ENCODE results near the gene IL11. TPM values are rescaled to one million over a fixed set of nuclear protein-coding genes. Genes with fewer than 3 reads are reported as not detected.
"Not testable (repeated sequence)": the region's sequence is repeated elsewhere in the genome, so short reads cannot be mapped to it uniquely, and the experiment has no call there.

IL11 gene
- total RNA-seq, 1 donor from 2014 or later: 0.17 TPM

GRCh38 chr19:55348317-55349034 lies 21.8 kb downstream of the IL11 start:
- DNase-seq: no peak

GRCh38 chr19:55347442-55348009 lies 22.7 kb downstream of the IL11 start:
- DNase-seq: no peak

DNA sequence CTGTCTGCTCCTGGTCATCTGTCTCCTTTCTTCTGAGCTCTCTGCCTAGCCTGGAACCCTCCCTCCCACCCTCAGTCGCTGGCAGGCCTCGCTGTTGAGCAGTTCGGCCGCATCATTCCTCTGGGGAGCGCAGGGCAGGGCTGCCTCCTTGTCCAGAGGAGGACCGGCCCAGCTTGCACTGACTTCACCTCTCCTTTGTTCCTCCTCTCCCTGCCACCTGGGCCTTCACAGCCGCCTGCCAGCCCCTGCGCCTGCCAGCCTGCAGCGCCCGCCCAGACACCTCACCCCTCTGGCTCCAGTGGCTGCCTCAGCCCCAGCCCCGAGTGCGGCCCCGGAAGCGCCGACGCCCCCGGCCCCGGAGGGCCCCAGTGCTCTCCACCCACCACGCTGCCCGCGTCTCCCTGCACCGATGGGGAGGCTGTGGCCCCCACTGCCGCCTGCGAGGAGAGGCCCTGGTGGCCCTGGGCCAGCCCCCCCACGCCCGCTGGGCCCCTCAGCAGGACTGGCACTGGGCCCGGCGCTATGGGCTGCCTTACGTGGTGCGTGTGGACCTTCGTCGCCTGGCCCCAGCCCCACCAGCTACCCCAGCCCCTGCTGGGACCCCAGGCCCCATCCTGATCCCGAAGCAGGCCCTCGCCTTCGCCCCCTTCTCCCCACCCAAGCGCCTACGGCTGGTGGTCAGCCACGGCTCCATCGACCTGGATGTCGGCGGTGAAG lies 23.4 kb downstream of the IL11 start:
- no peak for DNase-seq

- DNase-seq: no peak
These were observed 24.2 kb downstream of the IL11 start for GRCh38 chr19:55345818-55346724.

- no peak for DNase-seq
These were observed 25.0 kb downstream of the IL11 start for GRCh38 chr19:55345101-55345817.

DNA sequence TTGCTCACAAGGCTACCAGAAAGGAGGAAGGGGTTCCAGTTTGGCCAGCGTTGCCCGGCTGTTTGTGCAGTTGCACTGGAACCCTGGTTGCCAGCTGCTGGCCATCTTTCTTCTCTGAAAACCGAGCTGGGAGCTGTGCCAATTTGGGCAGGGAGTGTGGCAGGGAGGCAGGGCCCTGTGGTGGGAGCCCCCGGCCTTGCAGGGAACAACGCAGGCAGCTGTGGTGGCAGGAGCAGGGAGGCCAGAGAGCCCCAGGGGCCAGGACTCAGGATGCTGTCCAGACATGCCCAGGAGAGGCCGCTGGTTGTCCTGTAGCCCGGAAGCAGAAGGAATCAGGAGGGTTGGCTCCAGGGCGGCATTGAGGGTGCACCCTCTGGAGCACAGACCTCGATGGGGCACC lies 25.8 kb downstream of the IL11 start:
- DNase-seq: no peak

- DNase-seq: no peak
These were observed 28.4 kb downstream of the IL11 start for GRCh38 chr19:55341595-55342531.

DNA sequence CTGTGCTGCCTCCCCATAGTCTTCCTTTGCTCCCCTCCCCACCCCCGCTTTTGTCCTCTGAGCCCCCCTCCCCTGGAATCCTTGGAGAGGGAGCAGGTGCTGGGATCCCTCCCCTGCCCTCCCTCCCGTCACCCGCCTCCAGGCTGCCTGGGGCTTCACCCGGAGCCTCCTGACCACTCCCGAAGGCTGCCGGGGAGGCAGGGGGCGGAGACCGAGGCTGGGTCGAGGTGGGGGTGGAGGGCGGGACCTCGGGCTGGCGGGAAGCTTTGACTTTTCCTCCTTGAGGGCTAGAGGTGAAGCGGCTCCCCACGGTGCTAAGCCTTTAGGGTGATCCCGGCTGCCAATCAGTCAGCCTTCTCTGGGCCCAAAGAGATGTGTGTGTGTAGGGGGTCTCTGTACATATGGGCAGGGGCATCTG lies 29.1 kb downstream of the IL11 start:
- peak; percentile 53 for DNase-seq

GRCh38 chr19:55340784-55341147 lies 29.5 kb downstream of the IL11 start:
- DNase-seq: peak; percentile 33

DNA sequence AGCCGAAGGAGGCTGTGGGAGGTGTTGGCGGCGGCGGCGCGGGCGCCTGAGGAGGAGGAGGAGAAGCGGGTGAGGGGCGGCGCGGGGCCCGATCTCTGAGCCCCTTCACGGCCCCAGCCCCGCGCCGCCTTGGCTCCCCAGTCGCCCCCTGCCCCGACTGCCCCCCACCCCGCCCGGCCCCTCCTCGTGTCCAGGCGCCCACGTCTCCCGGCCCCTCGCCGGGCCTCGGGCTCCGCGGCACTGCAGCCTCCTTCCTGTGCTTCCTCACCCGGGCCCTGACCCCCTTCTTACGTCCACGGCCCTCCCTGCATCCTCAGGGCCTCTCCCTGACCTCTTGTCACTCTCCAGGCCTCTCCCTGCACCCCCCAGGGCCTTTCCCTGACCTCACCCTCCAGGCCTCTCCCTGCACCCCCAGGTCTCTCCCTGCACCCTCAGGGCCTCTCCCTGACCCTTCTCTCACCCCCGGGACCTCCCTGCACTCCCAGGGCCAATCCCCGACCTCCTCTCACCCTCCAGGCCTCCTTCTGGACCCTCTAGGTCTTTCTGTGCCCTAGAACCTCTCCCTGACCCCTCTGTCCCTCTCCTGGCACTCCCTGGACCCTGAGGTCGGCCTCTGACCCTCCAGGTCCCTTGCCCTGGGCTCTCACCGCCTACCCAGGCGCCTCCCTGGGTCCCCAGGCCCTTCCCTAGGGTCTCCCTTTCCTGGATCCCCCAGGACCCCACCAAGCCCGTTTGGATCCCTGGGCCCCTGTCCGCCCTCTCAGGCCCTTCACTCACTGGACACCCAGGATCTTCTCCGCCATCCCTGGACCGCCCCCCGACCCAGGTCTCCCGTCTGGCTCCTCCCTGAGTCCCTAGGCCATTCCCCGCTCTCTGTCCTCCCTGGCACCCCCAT lies 30.1 kb downstream of the IL11 start:
- peak; percentile 19 for DNase-seq

- DNase-seq: peak; percentile 100
These were observed 31.0 kb downstream of the IL11 start, which contains the start of gene KMT5C for GRCh38 chr19:55339105-55339888. KMT5C (plus strand) TSS chr19:55339876; CDS start chr19:55341937, 2,061 bp downstream.

DNA sequence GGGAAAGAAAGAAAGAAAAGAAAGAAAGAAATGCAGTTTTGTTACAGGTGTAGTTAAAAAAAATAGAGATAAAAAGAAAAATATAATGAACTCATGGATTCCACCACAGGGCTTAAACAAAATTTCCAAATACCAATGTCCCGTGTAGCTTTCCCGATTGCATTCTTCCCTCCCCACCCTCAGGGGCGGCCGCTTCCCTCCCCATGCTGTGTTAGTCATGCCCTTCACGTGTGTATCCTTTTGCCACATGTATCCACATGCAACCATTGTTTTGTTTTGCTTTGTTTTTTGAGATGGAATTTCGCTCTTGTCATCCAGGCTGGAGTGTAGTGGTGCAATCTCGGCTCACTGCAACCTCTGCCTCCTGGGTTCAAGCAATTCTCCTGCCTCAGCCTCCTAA lies 34.2 kb downstream of the IL11 start:
- DNase-seq: peak; percentile 18

DNA sequence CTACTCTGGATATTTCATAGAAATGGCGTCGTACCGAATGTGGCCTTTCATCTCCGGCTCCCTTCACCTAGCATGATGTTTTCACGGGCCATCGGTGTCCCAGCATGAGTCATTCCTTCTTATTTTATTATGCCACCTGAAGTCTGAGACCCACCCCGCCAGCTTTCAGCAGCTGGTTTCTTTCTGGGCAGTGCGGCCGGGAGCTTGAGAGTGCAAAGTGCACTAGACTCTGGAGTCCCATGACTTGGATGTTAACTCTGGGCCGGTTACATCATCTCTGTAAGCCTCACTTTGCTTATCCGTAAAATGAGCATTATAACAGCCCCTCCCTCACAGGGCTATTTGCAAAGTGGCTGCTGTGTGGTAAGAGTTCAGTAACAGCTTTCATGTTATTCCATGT lies 36.4 kb downstream of the IL11 start:
- DNase-seq: no peak

DNA sequence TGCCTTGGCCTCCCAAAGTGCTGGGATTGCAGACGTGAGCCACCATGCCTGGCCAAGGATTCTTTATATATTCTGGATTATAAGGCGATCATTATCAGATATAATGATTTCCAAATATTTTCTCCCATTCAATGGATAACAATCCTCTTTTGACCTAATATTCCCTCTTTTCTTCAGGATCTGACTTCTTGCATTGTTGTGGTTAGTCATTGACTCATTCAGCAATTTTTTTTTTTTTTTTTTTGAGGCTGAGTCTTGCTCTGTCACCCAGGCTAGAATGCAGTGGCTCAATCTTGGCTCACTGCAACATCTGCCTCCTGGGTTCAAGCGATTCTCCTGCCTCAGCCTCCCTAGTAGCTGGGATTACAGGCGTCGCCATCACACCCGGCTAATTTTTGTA lies 40.5 kb downstream of the IL11 start:
- not testable (repeated sequence) for DNase-seq

DNA sequence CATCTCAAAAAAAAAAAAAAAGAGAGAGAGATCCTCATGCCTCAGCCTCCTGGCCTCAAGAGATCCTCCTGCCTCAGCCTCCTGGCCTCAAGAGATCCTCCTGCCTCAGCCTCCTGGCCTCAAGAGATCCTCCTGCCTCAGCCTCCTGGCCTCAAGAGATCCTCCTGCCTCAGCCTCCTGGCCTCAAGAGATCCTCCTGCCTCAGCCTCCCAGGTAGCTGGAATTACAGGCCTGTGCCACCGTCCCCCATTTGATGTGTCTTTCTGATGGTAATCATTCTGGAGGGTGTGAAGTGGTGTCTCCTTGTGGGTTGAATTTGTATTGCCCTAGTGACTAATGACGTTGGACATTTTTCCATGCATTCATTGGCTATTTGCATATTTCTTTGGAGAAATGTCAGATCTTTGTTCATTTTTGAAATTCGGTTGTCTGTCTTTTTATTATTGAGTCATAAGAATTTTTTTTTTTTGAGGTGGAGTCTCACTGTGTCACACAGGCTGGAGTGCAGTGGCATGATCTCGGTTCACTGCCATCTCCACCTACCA lies 41.4 kb downstream of the IL11 start:
- peak; percentile 24 for DNase-seq

DNA sequence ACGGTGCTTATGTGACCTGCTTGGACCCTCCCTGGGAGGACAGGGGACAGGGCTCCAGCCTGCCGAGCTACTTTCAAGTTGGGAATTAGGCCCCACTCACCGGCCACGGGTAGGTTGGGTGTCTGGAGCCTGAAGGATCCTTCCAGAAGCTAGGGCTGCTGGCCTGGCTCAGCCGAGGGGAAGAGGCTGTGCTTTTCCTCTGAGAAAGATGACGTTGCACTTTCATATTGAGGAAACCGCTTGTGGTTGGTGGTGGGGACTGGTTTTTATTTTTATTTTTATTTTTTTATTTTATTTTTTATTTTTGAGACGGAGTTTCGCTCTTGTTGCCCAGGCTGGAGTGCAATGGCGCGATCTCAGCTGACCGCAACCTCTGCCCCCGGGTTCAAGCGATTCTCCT lies 45.1 kb downstream of the IL11 start, which contains the start of gene TMEM150B:
Gene TMEM150B (minus strand): TSS at position 170 of the 400 bp plus-strand sequence. CDS start 4,305 bp downstream, outside the sequence.
- no peak for DNase-seq

- no peak for DNase-seq
These were observed 45.6 kb downstream of the IL11 start for GRCh38 chr19:55324662-55325061.

DNA sequence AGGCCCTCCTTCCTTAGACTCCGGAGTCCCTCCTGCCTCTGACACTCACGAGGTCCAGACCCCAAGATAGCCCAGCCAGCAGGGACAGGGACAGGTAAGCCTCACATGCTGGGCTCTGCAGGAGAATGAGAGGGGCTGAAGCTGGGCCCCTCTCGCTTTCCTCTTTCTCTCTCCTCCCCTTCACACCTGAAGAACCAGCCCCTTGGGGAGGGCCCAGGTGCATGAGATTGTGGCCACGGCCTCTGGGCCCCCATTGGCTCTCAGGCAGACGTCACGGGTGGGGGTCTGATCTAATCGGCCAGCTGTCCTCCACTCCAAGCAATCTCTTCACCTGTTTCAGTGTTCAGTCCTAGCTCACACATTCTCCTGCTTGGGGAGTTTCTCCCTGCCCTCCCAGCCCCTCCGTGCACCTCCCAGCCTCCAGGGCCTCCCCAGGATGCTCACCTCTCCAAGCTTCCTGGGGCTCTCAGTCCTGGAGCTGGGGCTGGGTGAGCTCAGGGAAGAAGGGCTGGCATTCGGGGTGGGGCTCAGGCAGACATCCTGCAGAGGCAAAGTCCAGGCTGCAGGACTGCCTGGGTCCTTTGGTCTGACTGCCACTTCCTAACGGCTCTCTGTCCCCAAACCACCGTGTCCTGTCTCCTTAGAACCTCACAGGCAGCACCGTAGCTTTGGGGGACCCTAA lies 47.9 kb downstream of the IL11 start:
- DNase-seq: no peak
